Endodermal cell (in vitro differentiated cells): ENCODE measurements around the gene CFLAR. TPM values are rescaled to one million over a fixed set of nuclear protein-coding genes. Genes with fewer than 3 reads are reported as not detected.

Source experiments
- DNase-seq: peaks from one replicate; pipeline ENCODE4 v3.0.0-alpha.2; 2017
- H3K27ac ChIP-seq: 2 replicates; pipeline ENCODE4 v1.5.1; 2013; ENCODE audit warnings: mild to moderate bottlenecking, low read depth, low read length, moderate library complexity
- H3K27me3 ChIP-seq: 2 replicates; pipeline ENCODE4 v1.6.1; 2013; ENCODE audit warnings: mild to moderate bottlenecking, low read length, moderate library complexity; ENCODE audit not compliant: insufficient read depth, control insufficient read depth, poor library complexity, severe bottlenecking
- H3K36me3 ChIP-seq: 2 replicates; pipeline ENCODE4 v1.7.0; 2013; ENCODE audit warnings: mild to moderate bottlenecking, low read length, moderate library complexity; ENCODE audit not compliant: control insufficient read depth, insufficient read depth
- H3K4me1 ChIP-seq: one replicate; pipeline ENCODE4 v1.7.0; 2013; ENCODE audit warnings: low read length; ENCODE audit not compliant: control insufficient read depth, insufficient read depth
- H3K4me3 ChIP-seq: 2 replicates; pipeline ENCODE4 v1.5.1; 2013; ENCODE audit warnings: mild to moderate bottlenecking, low read length, moderate library complexity
- H3K9ac ChIP-seq: 2 replicates; pipeline ENCODE4 v1.6.1; 2013; ENCODE audit warnings: mild to moderate bottlenecking, low read length, moderate library complexity; ENCODE audit not compliant: poor library complexity, severe bottlenecking; ENCODE audit errors: extremely low read depth
- H3K9me3 ChIP-seq: 2 replicates; pipeline ENCODE4 v1.6.1; 2013; ENCODE audit warnings: mild to moderate bottlenecking, low read length, moderate library complexity; ENCODE audit not compliant: control insufficient read depth
- H3K27ac Mint-ChIP-seq: 2 replicates; pipeline ENCODE4 v1.8.0; 2020; ENCODE audit warnings: mixed read lengths
- H3K27me3 Mint-ChIP-seq: 2 replicates; pipeline ENCODE4 v1.8.0; 2021; ENCODE audit warnings: mild to moderate bottlenecking, mixed read lengths; ENCODE audit not compliant: insufficient read depth
- H3K36me3 Mint-ChIP-seq: 2 replicates; pipeline ENCODE4 v1.8.0; 2020; ENCODE audit warnings: low read depth, mixed read lengths
- H3K4me1 Mint-ChIP-seq: 2 replicates; pipeline ENCODE4 v1.8.0; 2020; ENCODE audit warnings: mixed read lengths
- H3K4me3 Mint-ChIP-seq: 2 replicates; pipeline ENCODE4 v1.8.0; 2020; ENCODE audit warnings: mild to moderate bottlenecking, moderate library complexity, mixed read lengths
- H3K9me3 Mint-ChIP-seq: 2 replicates; pipeline ENCODE4 v1.8.0; 2020; ENCODE audit warnings: mild to moderate bottlenecking, mixed read lengths
- WGBS, 2 experiments: methylation state at CpG; one replicate each; pipeline versions ENCODE4 v1.1.5 to v1.1.7; 2013; ENCODE audit warnings: missing lambda C conversion rate in 2 of 2, mixed read lengths in 1 of 2; ENCODE audit not compliant: insufficient coverage in 1 of 2, insufficient read length in 1 of 2; 5-methylcytosine and 5-hydroxymethylcytosine counted together
- total RNA-seq, 2 donors: library from RNA; stranded (reverse); fragmentation: NEBNext Ultra II Directional in 1 of 2; extraction: Animal tissue kit (Norgen Biotek cat#: 25700) in 1 of 2; gene quantifications; 2 replicates in 1 of 2; 3 replicates in 1 of 2; pipeline ENCODE4 v1.2.1, GENCODE V29; 2021
- TF ChIP-seq, protein P1 (sequence below): fragments of 200-600 bp; sonication (generic); conservative IDR thresholded peaks from 2 replicates; pipeline ENCODE4 v1.5.0; 2021; ENCODE audit warnings: antibody characterized with exemption, mild to moderate bottlenecking

CFLAR gene
- total RNA-seq, 2 donors from 2014 or later: 168 to 197 TPM

GRCh38 chr2:201174687-201175086 is 58.7 kb downstream of the CFLAR start:
- peaks cover 27% of the 10 kb centered on the region for H3K9me3 Mint-ChIP-seq
- H3K27me3 Mint-ChIP-seq: peaks cover 1% of the 10 kb centered on the region
- TF ChIP-seq, protein P1, sequence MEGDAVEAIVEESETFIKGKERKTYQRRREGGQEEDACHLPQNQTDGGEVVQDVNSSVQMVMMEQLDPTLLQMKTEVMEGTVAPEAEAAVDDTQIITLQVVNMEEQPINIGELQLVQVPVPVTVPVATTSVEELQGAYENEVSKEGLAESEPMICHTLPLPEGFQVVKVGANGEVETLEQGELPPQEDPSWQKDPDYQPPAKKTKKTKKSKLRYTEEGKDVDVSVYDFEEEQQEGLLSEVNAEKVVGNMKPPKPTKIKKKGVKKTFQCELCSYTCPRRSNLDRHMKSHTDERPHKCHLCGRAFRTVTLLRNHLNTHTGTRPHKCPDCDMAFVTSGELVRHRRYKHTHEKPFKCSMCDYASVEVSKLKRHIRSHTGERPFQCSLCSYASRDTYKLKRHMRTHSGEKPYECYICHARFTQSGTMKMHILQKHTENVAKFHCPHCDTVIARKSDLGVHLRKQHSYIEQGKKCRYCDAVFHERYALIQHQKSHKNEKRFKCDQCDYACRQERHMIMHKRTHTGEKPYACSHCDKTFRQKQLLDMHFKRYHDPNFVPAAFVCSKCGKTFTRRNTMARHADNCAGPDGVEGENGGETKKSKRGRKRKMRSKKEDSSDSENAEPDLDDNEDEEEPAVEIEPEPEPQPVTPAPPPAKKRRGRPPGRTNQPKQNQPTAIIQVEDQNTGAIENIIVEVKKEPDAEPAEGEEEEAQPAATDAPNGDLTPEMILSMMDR: no peak
- no peak overlapping the region for H3K4me3 Mint-ChIP-seq
- H3K36me3 ChIP-seq: no peaks in the 10 kb centered on the region
- H3K4me1 Mint-ChIP-seq: no peaks in the 10 kb centered on the region
- H3K9ac ChIP-seq: no peak overlapping the region
- no peaks in the 10 kb centered on the region for H3K4me1 ChIP-seq
- H3K27me3 ChIP-seq: no peaks in the 10 kb centered on the region
- no peak overlapping the region for H3K27ac ChIP-seq
- 33 to 51% methylated on average over 1 of the region's 1 CpG for WGBS, 2 experiments
- H3K36me3 Mint-ChIP-seq: peaks cover 3% of the 10 kb centered on the region
- H3K9me3 ChIP-seq: peaks cover 24% of the 10 kb centered on the region
- DNase-seq: no peak
- no peak overlapping the region for H3K27ac Mint-ChIP-seq
- H3K4me3 ChIP-seq: no peak overlapping the region

GRCh38 chr2:201176081-201176481 is 60.1 kb downstream of the CFLAR start:
- Mint-ChIP-seq H3K4me3 (no peak overlapping the region), H3K4me1 (no peaks in the 10 kb centered on the region), H3K9me3 (peaks cover 31% of the 10 kb centered on the region), H3K27me3 (no peaks in the 10 kb centered on the region), H3K27ac (no peak overlapping the region), H3K36me3 (peaks cover 2% of the 10 kb centered on the region)
- WGBS, 2 experiments: 81 to 100% methylated on average over 2 to 6 of the region's 6 CpGs
- H3K27ac ChIP-seq: no peak overlapping the region
- H3K9ac ChIP-seq: no peak overlapping the region
- no peaks in the 10 kb centered on the region for H3K36me3 ChIP-seq
- peaks cover 24% of the 10 kb centered on the region for H3K9me3 ChIP-seq
- TF ChIP-seq, protein P1: no peak
- no peak overlapping the region for H3K4me3 ChIP-seq
- DNase-seq: no peak
- no peaks in the 10 kb centered on the region for H3K27me3 ChIP-seq
- no peaks in the 10 kb centered on the region for H3K4me1 ChIP-seq

DNA sequence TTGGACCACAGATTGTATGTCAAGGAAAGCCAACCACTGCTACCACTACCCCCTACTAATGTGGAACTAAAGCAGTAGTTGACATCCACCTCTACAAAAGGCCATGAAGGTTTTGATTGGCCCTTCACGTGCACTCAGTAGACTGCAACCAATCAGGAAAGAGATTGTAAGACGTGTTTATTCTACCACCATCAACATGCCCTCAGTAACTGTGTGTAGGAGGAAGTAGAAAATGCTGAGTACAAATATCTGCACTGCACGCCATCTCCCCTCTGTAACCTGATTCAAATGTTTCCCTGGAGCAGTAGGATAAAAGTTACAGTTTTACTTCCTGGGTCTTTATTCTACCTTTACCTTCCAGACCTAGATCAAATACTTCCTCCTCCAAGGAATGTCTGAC is 64.0 kb downstream of the CFLAR start:
- TF ChIP-seq, protein P1: no peak

More for the DNA sequence above, 64.0 kb downstream of the CFLAR start:
- peaks cover 33% of the 10 kb centered on the region for H3K9me3 Mint-ChIP-seq
- no peak overlapping the region for H3K4me3 Mint-ChIP-seq
- Histone ChIP-seq H3K36me3 (no peaks in the 10 kb centered on the region), H3K27ac (no peak overlapping the region), H3K4me3 (no peak overlapping the region), H3K9ac (no peak overlapping the region), H3K27me3 (no peaks in the 10 kb centered on the region), H3K4me1 (no peaks in the 10 kb centered on the region), H3K9me3 (peaks cover 32% of the 10 kb centered on the region)
- H3K4me1 Mint-ChIP-seq: peaks cover 10% of the 10 kb centered on the region
- no peak for DNase-seq
- H3K27ac Mint-ChIP-seq: no peak overlapping the region
- no peaks in the 10 kb centered on the region for H3K27me3 Mint-ChIP-seq
- peaks cover 2% of the 10 kb centered on the region for H3K36me3 Mint-ChIP-seq
- WGBS, 2 experiments: 80 to 96% methylated on average over 1 to 2 of the region's 3 CpGs
